AG04449 (cell line): ENCODE measurements around the gene C3orf52.

Source experiments
- CTCF ChIA-PET: fragments of 350-600 bp; formaldehyde crosslinking; extraction: SDS; loops from one replicate; lab custom pipeline; 2021; ENCODE audit warnings: antibody characterized with exemption; lab: Yijun Ruan, JAX
- POLR2A ChIA-PET: fragments of 400-600, 350-600 bp; formaldehyde crosslinking; extraction: SDS; loops from one replicate; lab custom pipeline; 2020; ENCODE audit warnings: antibody characterized with exemption, inconsistent platforms; lab: Yijun Ruan, JAX
- DNase-seq: peaks from one replicate; pipeline ENCODE4 v3.0.0-alpha.2; 2010; ENCODE audit warnings: low read depth, low spot score
- H3K4me3 ChIP-seq: 2 replicates; pipeline ENCODE4 v1.5.1; 2011; ENCODE audit warnings: low read depth, mild to moderate bottlenecking, control low read depth, low read length
- CTCF ChIP-seq: IDR thresholded peaks from one replicate; pipeline ENCODE4 v1.5.1; 2011; ENCODE audit warnings: mild to moderate bottlenecking, moderate library complexity, low read length, control low read depth, inconsistent platforms; ENCODE audit not compliant: insufficient read depth; ENCODE audit errors: missing control alignments

The C3orf52 gene

GRCh38 chr3:112134335-112135124 lies 48.3 kb downstream of the C3orf52 start:
- TF ChIP-seq CTCF, result no peak
- no peak for DNase-seq
- ChIA-PET POLR2A (no interaction called here), CTCF (interaction anchor here (5.2 kb wide), 1 partner anchor 385 kb away, joined by 42 read pairs; no protein-coding TSS in a partner anchor)
- H3K4me3 ChIP-seq, result no peak overlapping the region

- ChIA-PET CTCF (interaction anchor here (0.9 to 5.2 kb wide), 7 partner anchors 9 to 406 kb away, joined by 3 to 42 read pairs (median 3); no protein-coding TSS in a partner anchor), POLR2A (no interaction called here)
- TF ChIP-seq CTCF, result no peak
- H3K4me3 ChIP-seq, result no peak overlapping the region
- no peak for DNase-seq
These were observed 49.9 kb downstream of the C3orf52 start for GRCh38 chr3:112136046-112136445.

- no peak overlapping the region for H3K4me3 ChIP-seq
- ChIA-PET CTCF (interaction anchor here (1.0 to 5.2 kb wide), 14 partner anchors 10 to 396 kb away, joined by 3 to 42 read pairs (median 4); no protein-coding TSS in a partner anchor), POLR2A (interaction anchor here (0.6 kb wide), 1 partner anchor 33 kb away, joined by 3 read pairs; no protein-coding TSS in a partner anchor)
- peak; percentile 47 for TF ChIP-seq CTCF
- DNase-seq, result no peak
These were observed 50.9 kb downstream of the C3orf52 start for GRCh38 chr3:112136959-112137693.

GRCh38 chr3:112137781-112138180 lies 51.6 kb downstream of the C3orf52 start:
- TF ChIP-seq CTCF, result no peak
- DNase-seq, result no peak
- ChIA-PET CTCF (interaction anchor here (0.7 to 5.2 kb wide), 16 partner anchors 11 to 395 kb away, joined by 3 to 42 read pairs (median 4); no protein-coding TSS in a partner anchor), POLR2A (no interaction called here)
- no peak overlapping the region for H3K4me3 ChIP-seq

GRCh38 chr3:112138219-112138969 lies 52.2 kb downstream of the C3orf52 start:
- CTCF ChIA-PET, result interaction anchor here (0.7 to 5.2 kb wide), 15 partner anchors 10 to 395 kb away, joined by 3 to 42 read pairs (median 5); partner anchors contain the start of gene SLC9C1
- no peak for TF ChIP-seq CTCF
- no peak for DNase-seq
- H3K4me3 ChIP-seq, result no peak overlapping the region
- POLR2A ChIA-PET, result no interaction called here
